Measurements from ENCODE around the gene ERMP1.
A peak's percentile ranks its signal among the peaks of the same experiment; 100 is the strongest.

Gene ERMP1

GRCh38 chr9:5854063-5854790, 21.3 kb upstream of the ERMP1 start:
- DNase-seq = no peak

GRCh38 chr9:5853617-5854016, 20.7 kb upstream of the ERMP1 start:
- no peak for DNase-seq

- no peak for DNase-seq
Measured at GRCh38 chr9:5852987-5853386, 20.1 kb upstream of the ERMP1 start.

- DNase-seq = peak; percentile 34 to 47
Measured at GRCh38 chr9:5851445-5851844, 18.5 kb upstream of the ERMP1 start.

GRCh38 chr9:5850724-5851122, 17.8 kb upstream of the ERMP1 start:
- DNase-seq = no peak

- DNase-seq = no peak
Measured at GRCh38 chr9:5848372-5848882, 15.5 kb upstream of the ERMP1 start.

GRCh38 chr9:5846501-5846921, 13.6 kb upstream of the ERMP1 start:
- DNase-seq = no peak

- DNase-seq = no peak
Measured at GRCh38 chr9:5846096-5846495, 13.2 kb upstream of the ERMP1 start.

- DNase-seq = no peak
Measured at GRCh38 chr9:5845157-5845531, 12.2 kb upstream of the ERMP1 start.

- DNase-seq = peak in 1 of 2 donors; percentile 17
Measured at GRCh38 chr9:5843794-5844471, 11.0 kb upstream of the ERMP1 start.

GRCh38 chr9:5842929-5843793, 10.2 kb upstream of the ERMP1 start:
- DNase-seq = no peak

GRCh38 chr9:5841771-5842573, 9.1 kb upstream of the ERMP1 start:
- DNase-seq = peak; percentile 64 to 79

- no peak for DNase-seq
Measured at GRCh38 chr9:5840788-5841187, 7.9 kb upstream of the ERMP1 start.

GRCh38 chr9:5839572-5839902, 6.6 kb upstream of the ERMP1 start:
- no peak for DNase-seq

- DNase-seq = no peak
Measured at GRCh38 chr9:5838884-5839571, 6.1 kb upstream of the ERMP1 start.

GRCh38 chr9:5835808-5836207, 2.9 kb upstream of the ERMP1 start:
- DNase-seq = no peak

- DNase-seq = no peak
Measured at GRCh38 chr9:5834214-5834613, 1.3 kb upstream of the ERMP1 start.

- peak in 1 of 2 donors; percentile 25 for DNase-seq
Measured at GRCh38 chr9:5832071-5832537, 813 bp downstream of the ERMP1 start.

GRCh38 chr9:5825895-5826622, 6.9 kb downstream of the ERMP1 start:
- DNase-seq = no peak

GRCh38 chr9:5825223-5825622, 7.7 kb downstream of the ERMP1 start:
- no peak for DNase-seq

GRCh38 chr9:5820425-5820824, 12.5 kb downstream of the ERMP1 start:
- no peak for DNase-seq

Data from CD4-positive, alpha-beta T cell treated with Interferon alpha-2 for 1 hour (primary cell).